Sciatic nerve (tissue), 2 donors: ENCODE results near the gene WNT4. TPM values are rescaled to one million over a fixed set of nuclear protein-coding genes. Genes with fewer than 3 reads are reported as not detected.
"Not testable (repeated sequence)": the region's sequence is repeated elsewhere in the genome, so short reads cannot be mapped to it uniquely, and the experiment has no call there.

Experiments
- ATAC-seq: fragments of 200-7000 bp; cut with Tn5 transposase; one replicate; pipeline ENCODE4 v1.9.1; 2020; ENCODE audit warnings: mild to moderate bottlenecking, moderate library complexity
- DNase-seq: peaks from one replicate; pipeline ENCODE4 v3.0.0-alpha.2; 2020; ENCODE audit warnings: low spot score
- intact Hi-C: fragments of 100-400 bp; cut with DNase I; formaldehyde crosslinking; loops from one replicate; pipeline ENCODE4 v1.14.2; 2022
- total RNA-seq: library from RNA; stranded (reverse); fragmentation: NEBNext Ultra II Directional; extraction: Animal tissue kit (Norgen Biotek cat#: 25700); gene quantifications from one replicate; pipeline ENCODE4 v1.2.1, GENCODE V29; 2021
- donor health status: DM: no; HTN: no; CAD: no.
- donor health status: DM: no; HTN: no; CAD: no.

The WNT4 gene
- total RNA-seq, 1 donor from 2014 or later, result 0.22 TPM

DNA sequence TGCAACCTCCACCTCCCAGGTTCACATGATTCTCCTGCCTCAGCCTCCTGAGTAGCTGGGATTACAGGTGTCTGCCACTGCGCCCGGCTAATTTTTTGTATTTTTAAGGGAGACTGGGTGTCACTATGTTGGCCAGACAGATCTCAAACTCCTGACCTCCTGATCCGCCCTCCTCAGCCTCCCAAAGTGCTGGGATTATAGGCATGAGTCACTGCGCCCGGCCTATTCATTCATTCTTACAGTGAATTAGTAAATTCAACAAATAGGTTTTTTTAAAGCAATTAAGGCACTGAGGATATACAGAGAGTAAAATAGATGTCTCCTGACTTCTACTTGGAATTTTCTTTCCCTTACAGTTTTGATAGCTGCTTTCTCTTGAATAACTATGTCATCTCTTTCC, 46.9 kb downstream of the WNT4 start:
- no peak for ATAC-seq
- intact Hi-C loops, result no loop called here
- DNase-seq, result no peak

DNA sequence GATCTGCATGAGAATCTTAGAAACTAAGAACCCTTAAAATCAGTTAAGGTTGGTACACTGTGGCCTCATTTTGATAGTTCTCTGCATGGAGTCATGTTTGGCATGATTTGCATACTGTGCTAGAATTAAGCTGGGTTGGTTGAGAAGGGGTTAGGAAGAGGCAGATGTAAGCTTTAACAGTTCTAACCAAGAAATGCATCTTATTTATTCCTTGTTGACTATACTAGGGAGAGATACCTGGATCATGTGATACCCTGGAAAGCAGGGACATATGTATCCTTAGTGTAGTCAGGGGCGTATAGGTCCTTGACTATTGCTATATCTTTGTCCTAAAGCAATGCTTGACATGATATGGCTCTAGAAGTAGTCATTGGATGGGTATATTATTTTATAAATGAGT, 49.4 kb downstream of the WNT4 start:
- DNase-seq (no peak), ATAC-seq (no peak)
- intact Hi-C loops, result no loop called here

DNA sequence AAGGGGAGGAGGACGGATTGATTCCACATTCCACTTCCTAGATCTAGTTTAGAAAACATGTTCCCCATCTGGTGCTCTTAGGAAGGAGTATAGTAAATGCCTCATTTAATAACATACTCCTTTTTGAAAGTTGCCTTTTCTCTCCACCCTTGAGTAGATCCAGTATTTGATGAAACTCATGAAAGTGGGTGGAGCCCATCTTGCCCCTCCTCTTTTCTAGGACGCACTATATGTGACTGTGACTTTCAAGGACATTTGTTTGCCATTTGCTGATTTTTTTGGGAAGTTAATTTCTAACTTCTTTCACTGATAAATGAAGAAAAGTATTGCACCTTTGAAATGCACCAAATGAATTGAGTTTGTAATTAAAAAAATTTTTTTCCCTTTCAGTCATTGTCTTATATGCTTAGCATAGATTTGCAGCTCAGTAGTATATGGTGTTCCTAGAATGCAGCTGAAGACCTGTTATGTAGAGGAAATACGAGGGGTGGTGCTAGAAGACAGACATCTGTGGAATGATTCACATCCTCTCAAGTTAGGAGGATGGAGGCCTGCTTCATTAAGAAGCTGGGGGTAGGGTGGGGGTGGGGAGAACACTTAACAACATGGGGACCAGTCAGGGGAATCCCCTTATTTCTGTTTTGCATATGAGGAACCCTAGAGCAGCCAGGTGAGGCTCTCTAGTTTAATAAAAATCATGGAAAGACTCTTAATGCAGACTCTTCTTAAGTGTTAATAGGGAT, 50.7 kb downstream of the WNT4 start:
- ATAC-seq, DNase-seq, intact Hi-C loops: not testable (repeated sequence)

DNA sequence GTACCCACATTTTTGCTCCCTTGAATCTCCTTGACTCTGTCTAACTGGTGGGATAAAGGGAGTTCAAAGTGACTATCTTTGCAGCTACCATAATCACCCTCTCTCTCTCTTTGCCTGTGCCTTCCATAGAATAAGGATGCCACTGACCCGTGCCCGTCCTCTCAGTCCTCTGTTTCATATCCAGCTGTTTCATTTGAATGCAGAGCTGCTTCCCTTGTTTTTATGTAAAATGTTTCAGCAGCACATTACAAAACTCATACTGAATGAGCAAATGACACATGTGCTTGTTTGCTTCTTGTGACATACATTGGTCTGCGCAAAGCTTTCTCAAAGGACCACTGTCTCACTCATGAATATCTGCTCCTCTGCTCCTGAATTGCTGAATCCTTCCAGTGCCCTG, 52.0 kb downstream of the WNT4 start:
- ATAC-seq (no peak), DNase-seq (no peak)
- intact Hi-C loops, result no loop called here

DNA sequence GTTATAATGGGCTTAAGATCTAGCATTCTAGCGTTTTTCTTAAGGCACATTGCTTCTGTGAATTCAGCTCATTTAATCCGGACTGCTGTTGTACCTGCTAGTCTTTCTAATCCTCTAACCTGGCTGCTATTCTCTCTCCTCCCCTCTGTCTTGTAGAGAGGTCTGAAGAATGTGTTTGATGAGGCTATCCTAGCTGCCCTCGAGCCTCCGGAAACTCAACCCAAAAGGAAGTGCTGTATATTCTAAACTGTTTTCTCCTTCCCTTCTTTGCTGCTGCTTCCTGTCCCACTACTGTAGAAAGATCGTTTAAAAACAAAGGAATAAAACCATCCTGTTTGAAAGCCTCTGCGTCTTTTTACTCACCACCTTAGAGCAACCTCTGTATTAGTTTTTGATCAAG, 53.1 kb downstream of the WNT4 start:
- intact Hi-C loops, result no loop called here
- DNase-seq (no peak), ATAC-seq (no peak)

DNA sequence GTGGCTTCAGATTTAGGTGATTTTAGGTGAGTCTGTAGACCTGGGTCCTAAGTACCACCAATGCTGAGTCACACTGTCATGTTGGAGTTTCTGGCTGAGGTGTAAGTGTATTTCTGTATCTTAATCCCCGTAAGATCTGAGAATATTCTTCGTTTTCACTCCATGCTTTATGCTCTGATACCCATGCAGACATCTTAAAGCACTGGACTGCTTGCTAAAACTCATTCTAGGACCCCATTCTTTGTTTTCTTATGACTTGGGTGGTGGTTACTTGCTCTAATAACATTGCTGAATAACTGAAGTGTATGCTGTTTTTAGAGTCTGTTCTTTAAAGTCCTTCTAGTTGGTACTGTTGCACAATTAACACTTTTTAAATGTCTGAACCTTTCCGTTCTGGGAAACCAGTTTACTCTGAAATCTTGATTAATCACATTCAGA, 53.7 kb downstream of the WNT4 start:
- no peak for DNase-seq
- ATAC-seq, result no peak

DNA sequence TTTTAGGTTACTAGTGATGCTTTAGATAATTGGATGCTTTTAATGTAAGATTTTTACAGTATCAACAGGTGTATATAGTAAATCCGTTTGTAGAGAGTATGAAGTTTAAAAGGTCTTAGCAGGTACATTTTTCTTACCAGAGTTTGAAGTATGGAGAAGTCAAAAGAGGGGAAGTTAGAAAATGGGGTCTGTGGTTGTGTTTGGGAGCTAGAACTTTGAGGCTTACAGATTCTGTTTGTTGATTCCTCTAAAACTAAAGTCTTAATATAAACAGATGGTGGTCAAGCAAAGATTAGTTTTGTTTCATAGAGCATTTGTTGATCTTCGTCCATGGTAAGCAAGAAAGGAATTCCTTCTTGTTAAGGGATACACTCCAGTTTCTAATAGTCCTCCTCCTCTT, 54.6 kb downstream of the WNT4 start:
- intact Hi-C loops, result no loop called here
- DNase-seq, result no peak
- no peak for ATAC-seq

More for the DNA sequence above, 53.7 kb downstream of the WNT4 start:
- intact Hi-C loops, result no loop called here

DNA sequence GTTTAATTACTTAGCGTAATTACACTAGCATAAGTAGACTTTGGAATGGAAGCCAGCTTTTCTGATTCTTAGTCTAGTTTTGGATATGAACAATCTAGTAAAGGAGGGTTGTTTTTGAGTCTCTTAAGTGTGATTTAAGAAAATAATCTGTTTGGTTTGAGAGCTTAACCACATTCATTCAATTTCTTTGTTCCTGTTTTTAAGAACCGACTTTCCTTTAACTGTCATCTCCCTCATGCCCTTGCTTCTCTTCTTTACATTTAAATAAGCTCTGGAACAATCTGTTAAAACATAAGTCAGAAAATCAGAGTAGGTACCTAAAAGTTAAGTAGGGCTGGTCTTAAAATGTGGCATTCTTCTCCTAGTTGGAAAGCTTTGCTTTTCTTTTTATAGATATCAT, 62.7 kb downstream of the WNT4 start:
- intact Hi-C loops, result no loop called here
- ATAC-seq (no peak), DNase-seq (no peak)

DNA sequence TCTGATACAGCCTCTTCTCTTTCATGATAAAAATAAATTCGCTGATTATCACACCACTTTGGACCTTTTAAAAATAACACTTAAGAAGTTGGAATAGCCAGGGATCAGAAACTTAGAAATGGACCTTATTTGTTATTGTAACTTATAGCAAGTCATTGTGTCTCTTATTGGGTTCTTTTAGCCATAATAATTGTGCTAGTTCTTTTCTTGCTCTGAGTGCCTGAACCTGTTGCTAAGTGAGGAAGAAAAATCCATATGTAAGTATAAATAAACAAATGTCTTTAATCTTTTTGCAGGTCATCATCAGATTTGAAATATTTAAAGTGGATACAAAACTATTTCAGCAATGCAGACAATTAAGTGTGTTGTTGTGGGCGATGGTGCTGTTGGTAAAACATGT, 64.8 kb downstream of the WNT4 start:
- DNase-seq (no peak), ATAC-seq (no peak)
- intact Hi-C loops, result no loop called here

DNA sequence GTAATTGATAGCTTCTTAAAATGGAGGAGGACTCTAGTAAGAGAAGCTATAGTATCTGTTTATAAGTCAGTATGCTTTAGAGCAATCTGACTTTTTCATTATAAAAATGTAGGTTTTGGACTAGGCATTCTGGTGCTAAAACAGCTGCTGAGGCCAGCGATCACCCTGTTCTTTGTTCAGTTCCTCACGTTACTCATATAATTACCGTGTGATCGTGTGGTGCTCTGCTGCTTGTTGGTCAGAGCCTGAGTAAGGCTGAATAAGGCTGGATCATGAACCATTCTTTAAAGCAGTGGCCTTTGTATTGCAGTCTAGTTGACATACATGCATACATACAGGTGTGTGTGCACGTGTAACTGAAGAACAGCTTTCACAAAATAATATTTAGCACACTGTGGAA, 65.2 kb downstream of the WNT4 start:
- intact Hi-C loops, result no loop called here
- ATAC-seq (no peak), DNase-seq (no peak)

DNA sequence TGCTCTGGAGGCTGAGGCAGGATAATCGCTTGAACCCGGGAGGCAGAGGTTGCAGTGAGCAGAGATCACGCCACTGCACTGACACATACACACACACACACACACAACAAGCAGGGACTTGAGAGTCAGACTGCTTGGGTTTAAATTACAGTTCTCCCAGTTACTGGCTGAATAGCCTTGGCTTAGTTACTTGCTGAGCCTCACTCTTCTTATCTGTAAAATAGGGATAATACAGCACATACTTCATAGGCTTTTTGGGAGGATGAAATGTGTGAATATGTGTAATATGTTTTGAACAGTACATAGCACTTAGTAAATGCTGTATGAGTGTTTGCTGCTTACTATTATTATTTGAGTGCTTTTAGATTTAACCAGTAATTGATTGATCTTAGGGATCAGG, 66.6 kb downstream of the WNT4 start:
- intact Hi-C loops, result no loop called here
- DNase-seq (no peak), ATAC-seq (no peak)

DNA sequence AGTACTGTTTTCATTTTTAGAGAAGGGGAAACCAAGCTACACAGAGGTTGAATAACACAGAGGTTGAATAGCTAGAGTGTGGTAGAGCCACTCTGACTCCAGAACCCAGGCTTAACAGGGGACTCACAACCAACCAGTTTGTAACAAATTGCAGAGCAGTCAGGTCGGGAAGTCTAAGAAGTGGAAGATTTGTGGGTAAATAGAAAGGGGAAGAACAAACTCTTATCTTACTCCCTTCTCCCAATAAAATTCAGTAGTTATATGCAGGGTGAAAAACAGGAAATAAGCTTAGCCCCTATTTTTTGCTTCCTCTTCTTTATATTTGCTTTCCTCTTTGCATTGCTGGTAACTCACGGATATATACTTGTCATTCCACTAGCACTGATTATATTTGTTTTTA, 67.2 kb downstream of the WNT4 start:
- no peak for ATAC-seq
- DNase-seq, result no peak
- intact Hi-C loops, result no loop called here

DNA sequence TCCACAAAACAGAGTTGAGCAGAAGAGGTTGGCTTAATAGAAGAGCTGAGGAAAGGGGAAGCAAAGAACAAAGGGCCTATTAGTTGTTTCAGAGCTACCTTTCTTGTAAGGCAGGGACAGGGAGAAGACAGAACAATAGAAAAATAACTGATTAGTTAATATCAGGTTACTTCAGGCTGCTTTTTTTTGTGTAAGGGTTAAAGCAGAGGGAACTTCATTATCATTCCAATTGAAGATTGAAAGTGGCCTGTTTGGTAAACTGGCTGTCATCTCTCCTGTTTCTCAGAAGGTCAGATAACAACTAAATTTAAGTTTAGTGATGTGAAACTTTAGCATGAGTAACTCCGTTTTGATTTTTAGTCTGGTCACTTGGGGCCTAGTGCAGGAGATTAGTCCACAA, 68.1 kb downstream of the WNT4 start:
- DNase-seq (no peak), ATAC-seq (no peak)
- intact Hi-C loops, result no loop called here

DNA sequence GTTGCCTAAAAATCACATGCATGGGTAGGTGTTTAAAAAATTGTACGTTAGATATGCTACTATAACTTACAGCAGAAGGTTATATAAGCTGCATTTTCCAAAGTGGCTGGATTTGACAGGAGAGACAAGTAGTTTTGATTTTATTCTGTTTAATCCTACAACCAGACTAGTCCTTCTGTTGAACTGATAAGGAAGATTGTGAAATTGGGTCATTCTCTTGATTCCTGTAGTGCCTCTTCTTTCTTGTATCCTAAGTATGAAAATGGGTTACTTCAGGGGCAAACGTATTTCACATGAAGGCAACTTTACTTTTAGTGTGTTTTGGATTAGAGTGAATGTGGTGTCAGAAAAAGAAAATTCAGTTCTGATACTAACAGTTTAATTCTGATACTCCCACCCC, 71.4 kb downstream of the WNT4 start:
- no peak for ATAC-seq
- intact Hi-C loops, result no loop called here

More for the DNA sequence above, 71.4 kb downstream of the WNT4 start:
- DNase-seq, result no peak

Other genes with a start within 250 kb of the WNT4 start
- gene HSPG2, start 205.8 kb downstream of the WNT4 start, total RNA-seq, result 887 TPM
- gene CELA3B, start 166.1 kb downstream of the WNT4 start, total RNA-seq, result 1.2 TPM
- 2.9 TPM for gene CELA3A, start 141.4 kb downstream of the WNT4 start, total RNA-seq
- gene CDC42, start 90.4 kb downstream of the WNT4 start, total RNA-seq, result 221 TPM